Stimulated activated CD8-positive, alpha-beta memory T cell treated with anti-CD3 and anti-CD28 coated beads, Interleukin-12 subunit alpha, Interleukin-12 subunit beta, amount 100 ng/mL, for 1 hour (primary cell): ENCODE data around the gene CABCOCO1.

Source experiments
- DNase-seq: peaks from one replicate; pipeline ENCODE4 v3.0.0-alpha.2; 2020; ENCODE audit warnings: low read depth

CABCOCO1 gene

GRCh38 chr10:61757001-61757400, 94.3 kb downstream of the CABCOCO1 start:
- DNase-seq = no peak

GRCh38 chr10:61757525-61758397, 95.0 kb downstream of the CABCOCO1 start:
- DNase-seq = no peak

- DNase-seq = no peak
These were observed 95.7 kb downstream of the CABCOCO1 start for GRCh38 chr10:61758433-61758832.

DNA sequence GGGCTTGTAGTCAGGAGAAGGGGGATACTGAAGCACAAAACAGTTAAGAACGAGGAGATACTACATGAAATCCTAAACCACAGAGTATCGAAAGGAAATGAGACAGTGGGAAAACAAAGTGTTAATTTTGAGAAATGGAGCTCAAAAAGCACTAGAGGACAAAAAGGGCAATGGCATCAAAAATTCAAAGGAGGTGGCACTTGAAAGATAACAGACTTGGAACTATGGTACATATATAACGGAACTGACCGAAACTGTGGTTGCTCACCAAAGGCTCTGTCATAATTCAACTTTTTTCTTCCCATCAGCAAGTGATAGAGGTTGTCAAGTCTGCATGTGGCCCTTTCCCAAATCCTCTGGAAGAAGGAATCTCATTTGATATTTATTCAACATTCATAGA, 97.0 kb downstream of the CABCOCO1 start:
- no peak for DNase-seq

- no peak for DNase-seq
These were observed 98.5 kb downstream of the CABCOCO1 start for GRCh38 chr10:61760943-61761824.

DNA sequence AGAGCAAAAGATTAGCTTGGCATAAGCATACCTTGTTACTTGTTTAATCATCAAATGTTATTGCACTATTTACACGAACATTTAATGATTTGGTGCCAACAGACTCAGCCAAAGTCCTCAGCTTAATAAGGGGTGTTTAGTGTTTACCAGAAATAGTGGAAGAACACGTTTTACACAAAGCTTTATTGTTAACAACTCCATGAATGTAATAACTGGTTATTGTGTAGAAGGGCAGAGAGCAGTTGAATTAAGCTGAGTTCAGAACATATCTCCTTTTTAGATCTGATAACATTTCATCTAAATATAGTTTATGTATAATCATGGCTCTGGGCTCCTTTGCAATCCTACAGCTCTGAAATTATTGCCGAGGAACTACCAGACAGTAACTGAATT, 99.1 kb downstream of the CABCOCO1 start:
- no peak for DNase-seq

DNA sequence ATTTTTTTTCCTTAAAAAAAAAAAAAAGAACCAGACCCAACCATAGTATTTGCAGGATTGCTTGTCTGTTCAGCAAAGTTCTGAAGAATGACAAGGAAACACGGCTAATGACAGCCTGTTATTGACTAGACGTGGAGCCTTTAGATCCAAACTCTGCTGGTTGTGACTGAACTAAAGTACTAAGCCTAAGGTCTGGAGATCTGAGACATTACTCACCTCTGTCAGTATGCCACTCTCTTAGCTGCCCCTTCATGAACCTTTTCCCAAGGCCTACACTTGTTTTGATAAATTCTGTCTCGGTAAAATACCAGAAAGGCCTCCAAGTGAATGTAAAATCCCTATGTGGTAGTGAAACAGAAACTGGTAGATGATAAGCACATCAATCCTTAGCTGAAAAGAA, 101.0 kb downstream of the CABCOCO1 start:
- DNase-seq = no peak

- DNase-seq = no peak
These were observed 101.8 kb downstream of the CABCOCO1 start for GRCh38 chr10:61764486-61764885.

DNA sequence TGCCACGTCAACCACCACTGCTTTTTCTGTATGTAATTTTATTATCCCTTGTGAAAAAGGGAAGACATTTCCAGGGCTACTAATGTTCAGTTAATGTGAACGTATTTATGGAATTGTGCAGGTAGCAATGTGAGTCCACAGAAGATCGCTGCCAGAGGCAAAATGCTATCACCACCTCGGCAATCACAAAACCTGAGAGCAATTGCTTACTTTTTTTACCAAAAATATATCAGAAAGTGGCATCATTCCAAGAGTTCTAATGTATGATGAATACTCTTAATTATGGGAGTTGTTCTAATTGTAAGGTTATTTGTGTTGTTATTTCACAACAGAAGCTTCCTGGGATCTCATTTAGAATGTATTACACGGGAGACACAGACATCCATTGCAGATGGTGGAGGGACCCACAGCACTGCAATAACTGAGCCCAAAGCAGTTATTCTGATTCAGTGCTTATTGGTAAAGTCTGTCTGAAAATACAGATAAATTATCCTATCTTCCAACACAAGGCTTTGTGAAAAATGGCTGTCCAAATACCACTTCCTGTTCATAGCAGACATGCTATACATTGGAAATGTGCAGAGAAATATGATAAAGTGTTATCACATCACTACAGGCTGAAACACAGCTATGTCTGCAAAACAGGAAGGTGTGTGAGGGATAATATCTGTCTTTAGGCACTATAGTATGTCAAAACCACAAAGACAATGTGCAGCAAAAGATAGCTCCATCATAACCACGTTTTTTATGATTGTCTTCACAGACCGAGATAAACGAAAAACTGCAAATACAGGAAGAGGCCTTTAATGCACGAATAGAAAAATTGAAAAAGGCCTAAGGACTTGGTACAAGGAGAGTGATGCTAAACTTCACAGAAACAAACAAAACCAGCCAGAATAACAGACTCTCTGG, 102.7 kb downstream of the CABCOCO1 start:
- DNase-seq = no peak

- DNase-seq = no peak
These were observed 104.2 kb downstream of the CABCOCO1 start for GRCh38 chr10:61766927-61767326.

DNA sequence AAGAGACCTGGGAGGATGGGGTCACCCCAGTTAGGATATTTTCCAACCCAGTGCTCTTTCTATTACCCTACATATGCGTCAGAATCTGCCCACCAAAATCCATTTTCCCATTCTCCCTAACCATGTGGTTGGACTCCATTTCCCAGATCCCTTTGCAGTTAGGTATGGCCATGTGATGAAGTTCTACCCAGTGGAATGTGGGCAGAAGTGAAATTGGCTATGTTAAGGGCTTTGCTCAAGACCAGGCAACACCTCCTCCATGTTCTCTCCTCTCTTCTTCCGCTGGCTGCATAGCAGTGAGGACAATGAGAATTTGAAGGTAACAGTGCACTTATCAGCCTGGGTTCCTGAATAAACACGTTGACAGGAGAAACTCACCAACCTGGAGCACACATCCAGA, 111.3 kb downstream of the CABCOCO1 start:
- DNase-seq = no peak

DNA sequence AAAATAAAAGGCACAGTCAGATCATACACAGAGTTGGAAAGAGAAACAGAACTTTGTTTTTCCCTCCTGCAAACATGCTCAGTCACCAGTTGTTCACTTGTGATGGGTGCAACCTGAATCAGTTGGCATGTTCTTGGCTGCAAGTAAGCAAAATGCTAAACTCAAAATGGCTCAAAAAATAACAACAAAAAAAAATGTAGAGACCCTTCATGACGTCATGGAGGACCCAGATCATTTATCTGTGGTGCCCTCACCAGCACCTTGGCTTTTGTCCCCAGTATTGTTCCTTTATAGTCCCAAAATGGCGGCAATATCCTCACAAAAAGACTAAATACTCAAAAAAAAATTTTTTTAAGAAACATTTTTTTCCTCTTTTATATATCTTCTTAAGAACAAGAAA, 112.4 kb downstream of the CABCOCO1 start:
- DNase-seq = no peak

DNA sequence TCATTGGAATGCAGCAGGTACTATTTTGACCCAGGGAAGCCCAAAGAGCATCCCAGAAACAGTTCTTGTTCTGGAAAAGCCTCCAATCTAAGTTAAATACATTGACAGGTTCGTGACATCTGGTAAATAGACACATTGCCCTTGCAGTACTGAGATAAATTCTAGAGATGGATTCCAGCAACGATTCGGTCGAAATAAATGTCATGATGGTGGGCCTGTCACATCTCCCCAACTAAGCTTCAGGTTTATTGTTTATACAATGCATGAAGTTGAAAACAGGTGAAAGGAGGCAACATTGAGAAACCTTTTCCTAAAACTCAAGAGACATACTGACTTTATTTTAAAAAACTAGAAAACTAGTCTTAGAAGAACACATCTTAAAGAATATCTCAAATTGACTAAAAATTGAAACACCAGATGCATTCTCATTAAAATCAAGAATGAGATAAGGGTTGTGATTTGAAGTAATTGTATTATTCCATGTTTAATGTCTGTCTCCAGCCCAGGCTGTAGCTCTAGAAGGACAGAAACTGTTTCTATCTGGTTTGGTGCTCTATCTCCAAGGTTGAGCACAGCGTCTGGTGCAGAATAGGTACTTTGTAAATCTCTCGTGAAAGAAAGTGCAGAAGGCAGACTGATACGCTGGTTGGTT, 114.0 kb downstream of the CABCOCO1 start:
- DNase-seq = no peak

GRCh38 chr10:61778137-61778536, 115.4 kb downstream of the CABCOCO1 start:
- DNase-seq = no peak

DNA sequence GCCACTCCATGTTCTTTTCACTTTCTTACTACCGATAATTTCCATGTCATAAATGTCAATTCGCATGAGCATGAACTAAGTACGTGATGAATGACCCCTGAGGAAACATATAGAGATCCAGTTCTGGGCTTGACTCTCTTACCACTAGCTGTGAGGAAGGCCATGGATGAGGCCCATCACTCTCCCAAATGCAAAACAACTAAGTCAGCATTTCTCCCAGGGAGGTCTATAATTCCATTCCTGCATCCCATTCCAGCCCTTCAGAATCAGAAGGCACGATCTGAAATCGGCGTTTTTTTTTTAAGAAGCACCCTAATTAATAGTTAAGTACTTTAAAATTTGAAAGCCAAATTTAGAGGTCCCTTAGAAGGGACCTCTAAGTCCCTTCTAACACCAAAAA, 116.5 kb downstream of the CABCOCO1 start:
- no peak for DNase-seq

GRCh38 chr10:61779950-61780659, 117.4 kb downstream of the CABCOCO1 start:
- no peak for DNase-seq

DNA sequence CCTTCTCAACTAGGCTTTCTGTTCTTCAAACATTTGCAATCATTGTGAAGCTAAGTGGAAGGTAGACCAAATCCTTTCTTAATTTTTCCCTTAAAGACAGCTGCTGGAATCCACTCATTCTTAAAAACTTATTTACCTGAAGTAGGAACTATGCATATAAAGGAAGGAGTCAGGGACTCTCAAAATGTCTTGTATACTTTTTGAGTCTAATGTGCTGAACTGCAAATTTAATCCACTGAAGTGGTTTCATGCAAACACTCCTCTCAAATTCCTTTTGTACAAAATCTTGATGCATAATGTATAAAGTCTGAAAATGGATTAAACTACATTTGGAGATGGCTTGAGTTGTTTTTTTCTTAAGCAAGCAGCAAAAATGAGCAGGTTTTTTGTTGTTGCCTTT, 118.0 kb downstream of the CABCOCO1 start:
- DNase-seq = no peak

DNA sequence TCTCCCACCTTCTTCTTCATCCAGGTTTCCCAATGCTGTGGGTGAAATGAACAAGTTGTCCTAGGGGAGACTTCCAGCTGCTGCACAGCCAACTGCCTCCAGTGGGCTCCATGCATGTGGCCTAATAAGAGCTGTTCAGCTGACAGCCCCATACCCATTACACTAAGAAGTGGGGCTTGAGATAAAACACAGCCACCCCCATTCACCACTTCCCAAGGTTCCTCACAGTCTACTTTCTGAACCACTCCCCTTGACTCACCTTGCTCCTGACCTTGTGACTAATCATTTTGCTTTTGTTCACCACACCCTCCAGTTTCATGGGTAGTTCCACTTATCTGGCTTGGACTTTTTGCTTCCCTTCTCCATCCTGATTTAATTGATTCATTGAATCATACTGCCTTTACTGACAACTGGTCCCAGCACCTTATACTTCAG, 119.3 kb downstream of the CABCOCO1 start:
- DNase-seq = no peak

GRCh38 chr10:61784354-61785133, 121.8 kb downstream of the CABCOCO1 start:
- no peak for DNase-seq
